HEK293T (cell line): ENCODE results near the gene KCNQ1OT1.

Experiments used
- ARNT ChIP-seq: fragments of 450-650 bp; IDR thresholded peaks from 2 replicates; pipeline ENCODE4 v1.6.1; 2017; ENCODE audit warnings: mild to moderate bottlenecking
- BHLHE40 ChIP-seq: fragments of 450-650 bp; IDR thresholded peaks from 2 replicates; pipeline ENCODE4 v1.6.1; 2016; ENCODE audit warnings: mild to moderate bottlenecking, moderate library complexity, borderline replicate concordance
- ELF4 ChIP-seq: fragments of 450-650 bp; IDR thresholded peaks from 2 replicates; pipeline ENCODE4 v1.6.1; 2017; ENCODE audit warnings: antibody characterized with exemption
- FOXA1 ChIP-seq: fragments of 450-650 bp; IDR thresholded peaks from 2 replicates; pipeline ENCODE4 v1.6.1; 2016; ENCODE audit warnings: mild to moderate bottlenecking
- LEF1 ChIP-seq: fragments of 450-650 bp; IDR thresholded peaks from 2 replicates; pipeline ENCODE4 v1.6.1; 2017; ENCODE audit warnings: mild to moderate bottlenecking, borderline replicate concordance
- NFRKB ChIP-seq: fragments of 450-650 bp; IDR thresholded peaks from 2 replicates; pipeline ENCODE4 v1.6.1; 2016; ENCODE audit warnings: mild to moderate bottlenecking, moderate library complexity
- SUZ12 ChIP-seq: fragments of 450-650 bp; IDR thresholded peaks from 2 replicates; pipeline ENCODE4 v1.6.1; 2016; ENCODE audit warnings: mild to moderate bottlenecking
- TARDBP ChIP-seq: fragments of 450-650 bp; IDR thresholded peaks from 2 replicates; pipeline ENCODE4 v1.6.1; 2016
- ZNF384 ChIP-seq: fragments of 450-650 bp; IDR thresholded peaks from 2 replicates; pipeline ENCODE4 v1.6.1; 2016
- TF ChIP-seq, protein P1 (sequence below): fragments of 450-650 bp; IDR thresholded peaks from 2 replicates; pipeline ENCODE4 v1.6.1; 2016

- TF ChIP-seq ZNF384 (no peak), ELF4 (no peak), SUZ12 (no peak), ARNT (no peak), TARDBP (no peak), FOXA1 (no peak), LEF1 (no peak), BHLHE40 (no peak), NFRKB (no peak)
- TF ChIP-seq, protein P1, sequence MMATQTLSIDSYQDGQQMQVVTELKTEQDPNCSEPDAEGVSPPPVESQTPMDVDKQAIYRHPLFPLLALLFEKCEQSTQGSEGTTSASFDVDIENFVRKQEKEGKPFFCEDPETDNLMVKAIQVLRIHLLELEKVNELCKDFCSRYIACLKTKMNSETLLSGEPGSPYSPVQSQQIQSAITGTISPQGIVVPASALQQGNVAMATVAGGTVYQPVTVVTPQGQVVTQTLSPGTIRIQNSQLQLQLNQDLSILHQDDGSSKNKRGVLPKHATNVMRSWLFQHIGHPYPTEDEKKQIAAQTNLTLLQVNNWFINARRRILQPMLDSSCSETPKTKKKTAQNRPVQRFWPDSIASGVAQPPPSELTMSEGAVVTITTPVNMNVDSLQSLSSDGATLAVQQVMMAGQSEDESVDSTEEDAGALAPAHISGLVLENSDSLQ = no peak
Observed at GRCh38 chr11:2564588-2565425, 135.0 kb downstream of the KCNQ1OT1 start.
